BLaER1 treated with 17β-estradiol and CSF1 and Interleukin-3, amounts not matched to agents 10 nM and 100 nM (cell line): ENCODE data around the gene EIF3K.

ENCODE experiments used
- H3K27ac ChIP-seq, 11 experiments: shearing (Covaris generic); formaldehyde crosslinking; 2 replicates each; pipeline ENCODE4 v1.8.1; 2022
- H3K27me3 ChIP-seq, 11 experiments: shearing (Covaris generic); formaldehyde crosslinking; 2 replicates each; pipeline ENCODE4 v1.8.1; 2022
- H3K36me3 ChIP-seq, 11 experiments: shearing (Covaris generic); formaldehyde crosslinking; 2 replicates each; pipeline ENCODE4 v1.8.1; 2022
- H3K4me1 ChIP-seq, 10 experiments: shearing (Covaris generic); formaldehyde crosslinking; 2 replicates each; pipeline ENCODE4 v1.8.1; 2022
- H3K4me2 ChIP-seq, 11 experiments: shearing (Covaris generic); formaldehyde crosslinking; 2 replicates each; pipeline ENCODE4 v1.8.1; 2022
- H3K4me3 ChIP-seq, 10 experiments: shearing (Covaris generic); formaldehyde crosslinking; 2 replicates each; pipeline ENCODE4 v1.8.1; 2022
- H3K9ac ChIP-seq, 11 experiments: shearing (Covaris generic); formaldehyde crosslinking; 2 replicates each; pipeline ENCODE4 v1.8.1; 2022
- H3K9me3 ChIP-seq, 11 experiments: shearing (Covaris generic); formaldehyde crosslinking; replicated peaks in 1 of 11; 2 replicates each; pipeline ENCODE4 v1.8.1; 2022
- H4K20me1 ChIP-seq, 11 experiments: shearing (Covaris generic); formaldehyde crosslinking; 2 replicates each; pipeline ENCODE4 v1.8.1; 2022
- Cebpa-rat ChIP-seq, 11 experiments: shearing (Covaris generic); IDR thresholded peaks; 2 replicates each; pipeline ENCODE4 v1.8.1; 2022

The EIF3K gene

DNA sequence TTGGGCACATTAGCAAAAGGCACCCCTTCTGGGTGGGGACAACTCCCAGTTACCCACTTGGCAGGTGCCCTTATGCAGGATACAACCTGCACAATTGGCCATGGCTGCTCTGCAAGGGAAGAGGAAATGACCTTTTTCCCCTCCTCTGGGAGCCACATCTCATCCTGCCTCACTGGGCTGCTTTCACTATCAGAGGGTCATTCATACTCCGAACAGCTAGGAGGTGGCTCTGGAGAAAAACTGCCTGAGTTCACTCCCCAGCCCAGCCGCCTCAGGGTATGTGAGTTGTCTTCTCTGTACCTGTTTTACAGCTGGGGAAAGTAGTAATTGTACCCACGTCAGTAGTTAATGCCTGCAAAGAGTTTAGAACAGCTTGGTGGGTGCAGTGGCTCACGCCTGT, 21.4 kb downstream of the EIF3K start:
- H4K20me1 ChIP-seq, result peaks cover 0 to 13% (median 4%) of the 10 kb centered on the region in 11 experiments; a peak in 7 of 22 replicates
- no peaks in the 10 kb centered on the region for H3K27me3 ChIP-seq
- H3K9ac ChIP-seq, result no peak overlapping the region
- peaks cover 19 to 35% (median 25%) of the 10 kb centered on the region in 11 experiments for H3K36me3 ChIP-seq
- H3K4me3 ChIP-seq, result no peak overlapping the region
- H3K27ac ChIP-seq, result no peak overlapping the region
- peak overlapping the region in 8 of 11 experiments; percentile 2 to 37 (median 26); a peak in 10 of 22 replicates for H3K4me2 ChIP-seq
- peaks cover 40 to 63% (median 58%) of the 10 kb centered on the region in 10 experiments for H3K4me1 ChIP-seq
- TF ChIP-seq Cebpa-rat (IDR thresholded peaks at IDR 0.05), result no peak
- H3K9me3 ChIP-seq, result no peaks in the 10 kb centered on the region

DNA sequence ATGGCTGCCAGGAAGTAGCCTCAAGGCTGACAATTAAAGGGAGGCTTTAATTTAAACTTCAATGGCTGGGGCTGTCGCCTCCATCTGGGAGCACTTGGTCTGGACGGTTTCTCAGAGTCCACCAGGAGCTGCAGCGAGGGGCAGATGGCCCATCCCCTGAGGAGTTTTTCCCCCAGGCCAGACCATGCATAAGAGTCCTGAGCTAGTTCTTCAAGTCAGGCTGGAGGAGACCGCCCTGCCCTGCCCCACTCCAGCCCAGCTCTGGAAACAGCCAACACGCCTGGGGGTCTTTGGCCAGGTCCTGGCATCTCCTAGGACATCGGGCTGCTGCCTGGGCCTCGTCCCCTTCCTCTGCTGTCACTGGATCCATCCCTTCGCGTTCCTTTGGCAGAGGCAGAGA, 23.2 kb downstream of the EIF3K start:
- Histone ChIP-seq H3K9ac (peak overlapping the region in 2 of 11 experiments; percentile 4 to 33; a peak in 2 of 22 replicates), H4K20me1 (0 out of 22 replicates have a peak, but pooled peaks cover 0 to 3% (median 0%) of the 10 kb centered on the region in 11 experiments), H3K36me3 (peaks cover 6 to 21% (median 13%) of the 10 kb centered on the region in 11 experiments; a peak in 14 of 22 replicates), H3K4me3 (no peak overlapping the region), H3K27ac (peak overlapping the region in 9 of 11 experiments; percentile 18 to 57 (median 37); a peak in 12 of 22 replicates), H3K4me2 (peak overlapping the region; percentile 38 to 68 (median 52)), H3K27me3 (no peaks in the 10 kb centered on the region), H3K9me3 (no peaks in the 10 kb centered on the region), H3K4me1 (peaks cover 26 to 50% (median 43%) of the 10 kb centered on the region in 10 experiments)
- TF ChIP-seq Cebpa-rat (IDR thresholded peaks at IDR 0.05), result no peak

- Histone ChIP-seq H3K4me3 (no peak overlapping the region), H3K36me3 (peaks cover 0 to 7% (median 0%) of the 10 kb centered on the region in 11 experiments; a peak in 3 of 22 replicates), H3K9me3 (no peaks in the 10 kb centered on the region), H4K20me1 (peaks cover 5 to 22% (median 13%) of the 10 kb centered on the region in 11 experiments; a peak in 20 of 22 replicates), H3K27ac (no peak overlapping the region), H3K27me3 (no peaks in the 10 kb centered on the region), H3K9ac (no peak overlapping the region), H3K4me1 (peaks cover 32 to 48% (median 44%) of the 10 kb centered on the region in 10 experiments), H3K4me2 (no peak overlapping the region)
- TF ChIP-seq Cebpa-rat (IDR thresholded peaks at IDR 0.05), result no peak
Observed at GRCh38 chr19:38644719-38645118, 25.7 kb downstream of the EIF3K start.

GRCh38 chr19:38647368-38647965, 28.5 kb downstream of the EIF3K start, which contains the start of gene ACTN4:
ACTN4 (plus strand) TSS chr19:38647649; CDS start chr19:38647746, 97 bp downstream.
- Histone ChIP-seq H4K20me1 (peaks cover 17 to 49% (median 38%) of the 10 kb centered on the region in 11 experiments; a peak in 20 of 22 replicates), H3K27ac (peak within 1 kb of the TSS; percentile 53 to 85 (median 75)), H3K9ac (peak within 1 kb of the TSS; percentile 85 to 91 (median 89)), H3K36me3 (peaks cover 0 to 15% (median 4%) of the 10 kb centered on the region in 11 experiments; a peak in 7 of 22 replicates), H3K4me3 (peak within 1 kb of the TSS; percentile 86 to 99 (median 96)), H3K9me3 (no peaks in the 10 kb centered on the region), H3K4me2 (peak within 1 kb of the TSS; percentile 91 to 100 (median 98)), H3K27me3 (no peaks in the 10 kb centered on the region), H3K4me1 (peaks cover 41 to 54% (median 48%) of the 10 kb centered on the region in 10 experiments)
- no peak for TF ChIP-seq Cebpa-rat (IDR thresholded peaks at IDR 0.05)

GRCh38 chr19:38647966-38648768, 29.2 kb downstream of the EIF3K start:
- Histone ChIP-seq H3K27me3 (no peaks in the 10 kb centered on the region), H3K36me3 (peaks cover 0 to 17% (median 4%) of the 10 kb centered on the region in 11 experiments; a peak in 8 of 22 replicates), H4K20me1 (peaks cover 18 to 56% (median 45%) of the 10 kb centered on the region in 11 experiments; a peak in 20 of 22 replicates), H3K27ac (peak overlapping the region; percentile 53 to 85 (median 75)), H3K9me3 (no peaks in the 10 kb centered on the region), H3K4me2 (peak overlapping the region; percentile 91 to 100 (median 98)), H3K4me1 (peaks cover 43 to 49% (median 48%) of the 10 kb centered on the region in 10 experiments), H3K4me3 (peak overlapping the region; percentile 86 to 99 (median 96)), H3K9ac (peak overlapping the region; percentile 85 to 91 (median 89))
- TF ChIP-seq Cebpa-rat (IDR thresholded peaks at IDR 0.05), result no peak

- peak overlapping the region; percentile 86 to 99 (median 96) for H3K4me3 ChIP-seq
- peaks cover 0 to 22% (median 9%) of the 10 kb centered on the region in 11 experiments; a peak in 17 of 22 replicates for H3K36me3 ChIP-seq
- H3K4me1 ChIP-seq, result peaks cover 40 to 53% (median 46%) of the 10 kb centered on the region in 10 experiments
- peaks cover 19 to 63% (median 51%) of the 10 kb centered on the region in 11 experiments; a peak in 20 of 22 replicates for H4K20me1 ChIP-seq
- peak overlapping the region; percentile 53 to 85 (median 75); a peak in 18 of 22 replicates for H3K27ac ChIP-seq
- TF ChIP-seq Cebpa-rat (IDR thresholded peaks at IDR 0.05), result no peak
- no peaks in the 10 kb centered on the region for H3K27me3 ChIP-seq
- no peaks in the 10 kb centered on the region for H3K9me3 ChIP-seq
- H3K4me2 ChIP-seq, result peak overlapping the region; percentile 91 to 100 (median 98)
- H3K9ac ChIP-seq, result peak overlapping the region; percentile 85 to 91 (median 89)
Observed at GRCh38 chr19:38648769-38649304, 29.8 kb downstream of the EIF3K start.

DNA sequence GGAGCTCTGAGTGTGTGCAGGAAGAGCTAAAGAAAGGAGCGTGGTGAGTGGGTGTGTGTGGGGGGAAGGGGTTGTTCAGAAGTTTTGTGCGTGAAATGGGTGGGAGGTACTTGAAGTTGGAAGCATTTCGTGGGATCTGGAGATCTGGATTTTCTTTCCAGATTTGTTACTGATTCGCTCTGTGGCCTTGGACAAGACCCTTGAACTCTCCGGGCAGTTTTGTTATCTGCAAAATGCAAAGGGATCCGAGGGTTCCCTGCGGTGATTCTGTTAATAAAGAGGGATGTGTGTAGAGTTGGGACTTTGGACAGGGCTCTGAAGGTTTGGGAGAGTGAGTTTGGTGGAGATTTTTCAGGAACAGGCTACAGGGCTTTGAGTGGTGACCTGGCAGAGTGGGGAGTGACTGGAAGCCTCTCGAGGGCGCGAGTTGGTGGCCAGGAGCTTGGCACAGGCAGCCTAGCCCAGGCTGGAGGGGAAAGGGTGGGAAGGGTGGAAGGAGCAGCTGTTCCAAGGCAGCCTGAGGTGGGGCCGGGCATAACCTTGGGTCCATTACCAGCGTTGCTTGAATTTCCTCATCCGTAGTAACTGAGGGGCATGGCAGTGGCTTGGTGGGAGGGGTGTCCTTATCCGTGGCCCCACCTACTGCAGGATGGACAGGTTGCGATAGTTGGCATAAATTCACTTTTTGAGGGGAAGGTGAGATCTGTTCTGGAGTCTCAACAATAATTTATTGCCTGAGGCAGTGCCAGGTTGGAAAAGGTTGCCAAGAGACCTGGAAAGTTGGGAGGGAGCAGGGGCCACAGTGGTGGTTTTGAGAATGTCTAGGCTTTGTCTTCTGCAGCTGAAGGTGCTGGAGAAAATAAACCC, 30.6 kb downstream of the EIF3K start:
- Histone ChIP-seq H3K9me3 (no peaks in the 10 kb centered on the region), H3K9ac (peak overlapping the region; percentile 85 to 91 (median 89)), H3K27me3 (no peaks in the 10 kb centered on the region), H4K20me1 (peaks cover 23 to 70% (median 58%) of the 10 kb centered on the region in 11 experiments; a peak in 20 of 22 replicates), H3K36me3 (peaks cover 5 to 29% (median 16%) of the 10 kb centered on the region in 11 experiments; a peak in 20 of 22 replicates), H3K27ac (peak overlapping the region in 10 of 11 experiments; percentile 67 to 85 (median 78); a peak in 18 of 22 replicates), H3K4me2 (peak overlapping the region; percentile 91 to 100 (median 98)), H3K4me1 (peaks cover 46 to 60% (median 50%) of the 10 kb centered on the region in 10 experiments), H3K4me3 (peak overlapping the region; percentile 86 to 99 (median 96))
- TF ChIP-seq Cebpa-rat (IDR thresholded peaks at IDR 0.05), result no peak
